H1 (cell line): ENCODE results near the gene SLIT3. TPM values are rescaled to one million over a fixed set of nuclear protein-coding genes. Genes with fewer than 3 reads are reported as not detected.

Source experiments
- ASH2L ChIP-seq: fragments of 200-600, 300-600 bp; sonication (generic); IDR thresholded peaks from one replicate; pipeline ENCODE4 v1.7.1; 2017; ENCODE audit warnings: low read length
- E2F6 ChIP-seq: IDR thresholded peaks from 2 replicates; pipeline ENCODE4 v1.6.1; 2012; ENCODE audit warnings: inconsistent platforms
- EGR1 ChIP-seq: IDR thresholded peaks from 2 replicates; pipeline ENCODE4 v1.6.1; 2011; ENCODE audit warnings: low read depth, low read length, borderline replicate concordance
- EZH2 ChIP-seq: fragments of 200-600 bp; sonication (generic); IDR thresholded peaks from 2 replicates; pipeline ENCODE4 v1.7.1; 2012; ENCODE audit warnings: low read depth, mild to moderate bottlenecking, moderate library complexity, low read length, inconsistent platforms; ENCODE audit not compliant: severe bottlenecking
- KDM1A ChIP-seq: fragments of 200-600, 300-600 bp; sonication (generic); IDR thresholded peaks from 2 replicates; pipeline ENCODE4 v1.7.1; 2016; ENCODE audit warnings: mild to moderate bottlenecking, low read length, borderline replicate concordance
- KDM4A ChIP-seq: IDR thresholded peaks from one replicate; pipeline ENCODE4 v1.7.1; 2012; ENCODE audit warnings: low read depth, mild to moderate bottlenecking, moderate library complexity, low read length, inconsistent platforms; ENCODE audit not compliant: severe bottlenecking
- KDM5A ChIP-seq: fragments of 200-600 bp; IDR thresholded peaks from 2 replicates; pipeline ENCODE4 v1.7.1; 2012; ENCODE audit warnings: mild to moderate bottlenecking, low read length, inconsistent platforms, mixed read lengths
- POLR2AphosphoS5 ChIP-seq: IDR thresholded peaks from 2 replicates; pipeline ENCODE4 v1.6.1; 2011; ENCODE audit warnings: low read depth, low read length
- SP4 ChIP-seq: IDR thresholded peaks from 2 replicates; pipeline ENCODE4 v1.6.1; 2012; ENCODE audit warnings: low read length, inconsistent platforms
- TBP ChIP-seq: IDR thresholded peaks from 2 replicates; pipeline ENCODE4 v1.6.1; 2011; ENCODE audit warnings: low read depth, low read length, improper control_type of control experiment
- polyA plus RNA-seq, 7 experiments: library from polyadenylated mRNA; depleted of rRNA in 3 of 7; stranded (reverse) in 5 of 7; unstranded in 2 of 7; fragments of >200 nt in 5 of 7; fragments of 200-250 nt in 2 of 7; gene quantifications; 1 replicate in 5 of 7; 2 replicates in 1 of 7; 4 replicates in 1 of 7; pipeline versions ENCODE4 v1.2.1 to v1.2.3, GENCODE V29; 2011 to 2013; ENCODE audit warnings: missing spikeins in 2 of 7, mixed read lengths in 2 of 7
- total RNA-seq: library from RNA; stranded (reverse); fragmentation: NEBNext Ultra II Directional; extraction: Animal tissue kit (Norgen Biotek cat#: 25700); gene quantifications from 2 replicates; pipeline ENCODE4 v1.2.1, GENCODE V29; 2021
- TF ChIP-seq, protein P1 (sequence below): fragments of 300-600 bp; sonication (generic); IDR thresholded peaks from 2 replicates; pipeline ENCODE4 v1.7.1; 2012; ENCODE audit warnings: low read length, moderate library complexity, mild to moderate bottlenecking, inconsistent platforms; ENCODE audit not compliant: insufficient replicate concordance

SLIT3 gene
- total and polyA plus RNA-seq, 2 of the 8 experiments (the other 6 are each of a cell fraction or from before 2014, with no cell fraction given), result 1.1 to 1.2 TPM

- TF ChIP-seq, protein P1, sequence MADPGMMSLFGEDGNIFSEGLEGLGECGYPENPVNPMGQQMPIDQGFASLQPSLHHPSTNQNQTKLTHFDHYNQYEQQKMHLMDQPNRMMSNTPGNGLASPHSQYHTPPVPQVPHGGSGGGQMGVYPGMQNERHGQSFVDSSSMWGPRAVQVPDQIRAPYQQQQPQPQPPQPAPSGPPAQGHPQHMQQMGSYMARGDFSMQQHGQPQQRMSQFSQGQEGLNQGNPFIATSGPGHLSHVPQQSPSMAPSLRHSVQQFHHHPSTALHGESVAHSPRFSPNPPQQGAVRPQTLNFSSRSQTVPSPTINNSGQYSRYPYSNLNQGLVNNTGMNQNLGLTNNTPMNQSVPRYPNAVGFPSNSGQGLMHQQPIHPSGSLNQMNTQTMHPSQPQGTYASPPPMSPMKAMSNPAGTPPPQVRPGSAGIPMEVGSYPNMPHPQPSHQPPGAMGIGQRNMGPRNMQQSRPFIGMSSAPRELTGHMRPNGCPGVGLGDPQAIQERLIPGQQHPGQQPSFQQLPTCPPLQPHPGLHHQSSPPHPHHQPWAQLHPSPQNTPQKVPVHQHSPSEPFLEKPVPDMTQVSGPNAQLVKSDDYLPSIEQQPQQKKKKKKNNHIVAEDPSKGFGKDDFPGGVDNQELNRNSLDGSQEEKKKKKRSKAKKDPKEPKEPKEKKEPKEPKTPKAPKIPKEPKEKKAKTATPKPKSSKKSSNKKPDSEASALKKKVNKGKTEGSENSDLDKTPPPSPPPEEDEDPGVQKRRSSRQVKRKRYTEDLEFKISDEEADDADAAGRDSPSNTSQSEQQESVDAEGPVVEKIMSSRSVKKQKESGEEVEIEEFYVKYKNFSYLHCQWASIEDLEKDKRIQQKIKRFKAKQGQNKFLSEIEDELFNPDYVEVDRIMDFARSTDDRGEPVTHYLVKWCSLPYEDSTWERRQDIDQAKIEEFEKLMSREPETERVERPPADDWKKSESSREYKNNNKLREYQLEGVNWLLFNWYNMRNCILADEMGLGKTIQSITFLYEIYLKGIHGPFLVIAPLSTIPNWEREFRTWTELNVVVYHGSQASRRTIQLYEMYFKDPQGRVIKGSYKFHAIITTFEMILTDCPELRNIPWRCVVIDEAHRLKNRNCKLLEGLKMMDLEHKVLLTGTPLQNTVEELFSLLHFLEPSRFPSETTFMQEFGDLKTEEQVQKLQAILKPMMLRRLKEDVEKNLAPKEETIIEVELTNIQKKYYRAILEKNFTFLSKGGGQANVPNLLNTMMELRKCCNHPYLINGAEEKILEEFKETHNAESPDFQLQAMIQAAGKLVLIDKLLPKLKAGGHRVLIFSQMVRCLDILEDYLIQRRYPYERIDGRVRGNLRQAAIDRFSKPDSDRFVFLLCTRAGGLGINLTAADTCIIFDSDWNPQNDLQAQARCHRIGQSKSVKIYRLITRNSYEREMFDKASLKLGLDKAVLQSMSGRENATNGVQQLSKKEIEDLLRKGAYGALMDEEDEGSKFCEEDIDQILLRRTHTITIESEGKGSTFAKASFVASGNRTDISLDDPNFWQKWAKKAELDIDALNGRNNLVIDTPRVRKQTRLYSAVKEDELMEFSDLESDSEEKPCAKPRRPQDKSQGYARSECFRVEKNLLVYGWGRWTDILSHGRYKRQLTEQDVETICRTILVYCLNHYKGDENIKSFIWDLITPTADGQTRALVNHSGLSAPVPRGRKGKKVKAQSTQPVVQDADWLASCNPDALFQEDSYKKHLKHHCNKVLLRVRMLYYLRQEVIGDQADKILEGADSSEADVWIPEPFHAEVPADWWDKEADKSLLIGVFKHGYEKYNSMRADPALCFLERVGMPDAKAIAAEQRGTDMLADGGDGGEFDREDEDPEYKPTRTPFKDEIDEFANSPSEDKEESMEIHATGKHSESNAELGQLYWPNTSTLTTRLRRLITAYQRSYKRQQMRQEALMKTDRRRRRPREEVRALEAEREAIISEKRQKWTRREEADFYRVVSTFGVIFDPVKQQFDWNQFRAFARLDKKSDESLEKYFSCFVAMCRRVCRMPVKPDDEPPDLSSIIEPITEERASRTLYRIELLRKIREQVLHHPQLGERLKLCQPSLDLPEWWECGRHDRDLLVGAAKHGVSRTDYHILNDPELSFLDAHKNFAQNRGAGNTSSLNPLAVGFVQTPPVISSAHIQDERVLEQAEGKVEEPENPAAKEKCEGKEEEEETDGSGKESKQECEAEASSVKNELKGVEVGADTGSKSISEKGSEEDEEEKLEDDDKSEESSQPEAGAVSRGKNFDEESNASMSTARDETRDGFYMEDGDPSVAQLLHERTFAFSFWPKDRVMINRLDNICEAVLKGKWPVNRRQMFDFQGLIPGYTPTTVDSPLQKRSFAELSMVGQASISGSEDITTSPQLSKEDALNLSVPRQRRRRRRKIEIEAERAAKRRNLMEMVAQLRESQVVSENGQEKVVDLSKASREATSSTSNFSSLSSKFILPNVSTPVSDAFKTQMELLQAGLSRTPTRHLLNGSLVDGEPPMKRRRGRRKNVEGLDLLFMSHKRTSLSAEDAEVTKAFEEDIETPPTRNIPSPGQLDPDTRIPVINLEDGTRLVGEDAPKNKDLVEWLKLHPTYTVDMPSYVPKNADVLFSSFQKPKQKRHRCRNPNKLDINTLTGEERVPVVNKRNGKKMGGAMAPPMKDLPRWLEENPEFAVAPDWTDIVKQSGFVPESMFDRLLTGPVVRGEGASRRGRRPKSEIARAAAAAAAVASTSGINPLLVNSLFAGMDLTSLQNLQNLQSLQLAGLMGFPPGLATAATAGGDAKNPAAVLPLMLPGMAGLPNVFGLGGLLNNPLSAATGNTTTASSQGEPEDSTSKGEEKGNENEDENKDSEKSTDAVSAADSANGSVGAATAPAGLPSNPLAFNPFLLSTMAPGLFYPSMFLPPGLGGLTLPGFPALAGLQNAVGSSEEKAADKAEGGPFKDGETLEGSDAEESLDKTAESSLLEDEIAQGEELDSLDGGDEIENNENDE, result no peak
- no peak for TF ChIP-seq EZH2
- no peak for TF ChIP-seq KDM5A
- no peak for TF ChIP-seq KDM4A
- no peak for TF ChIP-seq KDM1A
- TF ChIP-seq TBP, result no peak
- TF ChIP-seq SP4, result no peak
- TF ChIP-seq EGR1, result no peak
- TF ChIP-seq POLR2AphosphoS5, result no peak
- no peak for TF ChIP-seq ASH2L
- no peak for TF ChIP-seq E2F6
Measured at GRCh38 chr5:168822745-168823281, 478.1 kb downstream of the SLIT3 start (continued).
